Colonic mucosa (tissue), 4 donors: ENCODE data around the gene FREY1. TPM values are rescaled to one million over a fixed set of nuclear protein-coding genes. Genes with fewer than 3 reads are reported as not detected.

ENCODE experiments used
- DNase-seq: peaks from one replicate; pipeline ENCODE4 v3.0.0-alpha.2; 2020
- H3K27ac ChIP-seq: fragments of 200-600 bp; one replicate; pipeline ENCODE4 v1.8.0; 2021
- H3K27me3 ChIP-seq: fragments of 200-600 bp; one replicate; pipeline ENCODE4 v1.8.0; 2021
- H3K36me3 ChIP-seq: fragments of 200-600 bp; one replicate; pipeline ENCODE4 v1.8.0; 2021
- H3K4me1 ChIP-seq: fragments of 200-600 bp; one replicate; pipeline ENCODE4 v1.8.0; 2021; ENCODE audit warnings: mild to moderate bottlenecking
- H3K4me3 ChIP-seq: fragments of 200-600 bp; one replicate; pipeline ENCODE4 v1.8.0; 2021
- H3K9ac ChIP-seq, 2 donors: one replicate each; pipeline ENCODE4 v1.7.0; 2013; ENCODE audit warnings: control low read depth in 2 of 2, low read depth in 2 of 2, low read length in 2 of 2
- H3K9me3 ChIP-seq: fragments of 200-600 bp; one replicate; pipeline ENCODE4 v1.8.0; 2021
- intact Hi-C: fragments of 100-400 bp; cut with DNase I; formaldehyde crosslinking; loops from one replicate; pipeline ENCODE4 v1.14.1; 2022
- total RNA-seq, 2 donors: library from RNA; stranded (reverse); fragmentation: NEBNext Ultra II Directional in 1 of 2; extraction: Animal tissue kit (Norgen Biotek cat#: 25700) in 1 of 2; gene quantifications; one replicate each; pipeline ENCODE4 v1.2.1, GENCODE V29; 2021
- TF ChIP-seq, protein P1 (sequence below): fragments of 200-600 bp; IDR thresholded peaks from one replicate; pipeline ENCODE4 v1.8.0; 2022; ENCODE audit warnings: antibody characterized with exemption, mild to moderate bottlenecking
- donor health status: healthy.
- donor health status: DM: no; HTN: no; CAD: no.
- donor health status: DM: no; HTN: no; CAD: no.

Gene FREY1
- total RNA-seq, 2 donors from 2014 or later: 1.1 TPM; not detected in 1

DNA sequence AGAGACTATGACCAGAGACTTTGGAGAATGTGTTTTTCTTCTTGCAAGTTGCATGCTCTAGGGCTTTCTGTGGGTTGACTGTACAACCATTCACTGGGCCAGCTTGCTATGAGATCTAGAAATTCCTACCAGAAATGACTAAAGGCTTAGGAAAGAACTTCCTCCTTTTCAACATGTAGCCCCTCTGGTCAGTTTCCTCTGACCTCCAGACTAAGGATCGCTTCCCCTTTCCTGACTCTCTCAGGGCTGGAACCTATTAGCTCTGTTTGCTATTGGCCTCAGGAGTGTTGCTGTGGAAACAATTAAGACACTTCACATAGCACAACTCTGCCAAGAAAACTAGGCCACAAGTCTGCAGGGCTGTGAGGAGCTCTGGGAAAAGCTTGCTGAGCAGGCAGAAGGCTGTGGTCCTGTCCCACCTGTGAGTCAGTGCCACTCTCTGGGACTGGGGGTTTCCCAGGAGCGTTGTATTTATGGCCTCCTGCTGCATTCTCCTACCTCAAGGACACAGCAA is 49.1 kb downstream of the FREY1 start:
- peaks cover 6% of the 10 kb centered on the region for H3K4me1 ChIP-seq
- peak overlapping the region; percentile 20 to 61 for H3K9ac ChIP-seq

More for the DNA sequence above, 49.1 kb downstream of the FREY1 start:
- no peak overlapping the region for H3K4me3 ChIP-seq
- H3K36me3 ChIP-seq: peaks cover 11% of the 10 kb centered on the region
- DNase-seq: no peak
- no peaks in the 10 kb centered on the region for H3K9me3 ChIP-seq
- H3K27me3 ChIP-seq: no peaks in the 10 kb centered on the region
- intact Hi-C loops: no loop called here
- peak overlapping the region; percentile 64 for H3K27ac ChIP-seq
- TF ChIP-seq, protein P1, sequence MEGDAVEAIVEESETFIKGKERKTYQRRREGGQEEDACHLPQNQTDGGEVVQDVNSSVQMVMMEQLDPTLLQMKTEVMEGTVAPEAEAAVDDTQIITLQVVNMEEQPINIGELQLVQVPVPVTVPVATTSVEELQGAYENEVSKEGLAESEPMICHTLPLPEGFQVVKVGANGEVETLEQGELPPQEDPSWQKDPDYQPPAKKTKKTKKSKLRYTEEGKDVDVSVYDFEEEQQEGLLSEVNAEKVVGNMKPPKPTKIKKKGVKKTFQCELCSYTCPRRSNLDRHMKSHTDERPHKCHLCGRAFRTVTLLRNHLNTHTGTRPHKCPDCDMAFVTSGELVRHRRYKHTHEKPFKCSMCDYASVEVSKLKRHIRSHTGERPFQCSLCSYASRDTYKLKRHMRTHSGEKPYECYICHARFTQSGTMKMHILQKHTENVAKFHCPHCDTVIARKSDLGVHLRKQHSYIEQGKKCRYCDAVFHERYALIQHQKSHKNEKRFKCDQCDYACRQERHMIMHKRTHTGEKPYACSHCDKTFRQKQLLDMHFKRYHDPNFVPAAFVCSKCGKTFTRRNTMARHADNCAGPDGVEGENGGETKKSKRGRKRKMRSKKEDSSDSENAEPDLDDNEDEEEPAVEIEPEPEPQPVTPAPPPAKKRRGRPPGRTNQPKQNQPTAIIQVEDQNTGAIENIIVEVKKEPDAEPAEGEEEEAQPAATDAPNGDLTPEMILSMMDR: no peak

Other genes with a start within 250 kb of the FREY1 start
- gene CHST1, start 241.6 kb downstream of the FREY1 start, total RNA-seq: under 1 TPM; 0.54 to 0.58 TPM
- 10 to 100 TPM; 37.5 to 45.2 TPM for gene SLC35C1, start 102.1 kb downstream of the FREY1 start, total RNA-seq
- gene CRY2, start 59.8 kb downstream of the FREY1 start, total RNA-seq: 10 to 100 TPM; 18.5 to 30.2 TPM
- gene MAPK8IP1, start 21.6 kb downstream of the FREY1 start, total RNA-seq: 1 to 10 TPM; 2.4 to 3.6 TPM
- gene PEX16, start 10.6 kb upstream of the FREY1 start, total RNA-seq: 10 to 100 TPM; 30.0 to 44.9 TPM
- 1 to 10 TPM; 4.1 to 7.5 TPM for gene LARGE2, start 15.4 kb upstream of the FREY1 start, total RNA-seq
- gene PHF21A, start 214.2 kb upstream of the FREY1 start, total RNA-seq: 10 to 100 TPM; 17.0 to 19.1 TPM